Lower leg skin (tissue), 3 donors: ENCODE data around the gene SHROOM3.

Experiments
- POLR2A ChIP-seq, 2 donors: fragments of 450-650 bp; IDR thresholded peaks; one replicate each; pipeline ENCODE4 v1.6.1; 2016 to 2017; ENCODE audit warnings: antibody characterized with exemption in 2 of 2, mild to moderate bottlenecking in 1 of 2, moderate library complexity in 1 of 2
- TF ChIP-seq, protein P1 (sequence below), 3 donors: fragments of 450-650 bp; IDR thresholded peaks; one replicate each; pipeline ENCODE4 v1.5.1; 2016; ENCODE audit warnings: antibody characterized with exemption in 3 of 3, mild to moderate bottlenecking in 3 of 3, moderate library complexity in 2 of 3

DNA sequence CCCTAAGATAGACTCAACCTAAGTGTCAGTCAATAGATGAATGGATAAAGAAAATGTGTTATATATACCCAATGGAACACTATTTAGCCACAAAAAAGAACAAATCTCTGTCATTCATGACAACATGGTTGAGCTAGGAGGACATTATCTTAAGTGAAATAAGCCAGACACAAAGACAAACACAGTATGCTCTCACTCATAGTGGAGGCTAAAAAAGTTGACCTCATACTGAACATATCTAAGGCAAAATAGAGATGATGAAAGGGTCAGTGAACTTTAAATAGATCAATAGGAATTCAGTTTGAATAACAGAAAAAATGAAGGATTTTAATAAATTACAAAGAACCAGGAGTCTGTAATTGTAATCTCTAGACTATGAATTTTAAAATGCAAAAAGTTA is 356.4 kb downstream of the SHROOM3 start:
- TF ChIP-seq, protein P1, sequence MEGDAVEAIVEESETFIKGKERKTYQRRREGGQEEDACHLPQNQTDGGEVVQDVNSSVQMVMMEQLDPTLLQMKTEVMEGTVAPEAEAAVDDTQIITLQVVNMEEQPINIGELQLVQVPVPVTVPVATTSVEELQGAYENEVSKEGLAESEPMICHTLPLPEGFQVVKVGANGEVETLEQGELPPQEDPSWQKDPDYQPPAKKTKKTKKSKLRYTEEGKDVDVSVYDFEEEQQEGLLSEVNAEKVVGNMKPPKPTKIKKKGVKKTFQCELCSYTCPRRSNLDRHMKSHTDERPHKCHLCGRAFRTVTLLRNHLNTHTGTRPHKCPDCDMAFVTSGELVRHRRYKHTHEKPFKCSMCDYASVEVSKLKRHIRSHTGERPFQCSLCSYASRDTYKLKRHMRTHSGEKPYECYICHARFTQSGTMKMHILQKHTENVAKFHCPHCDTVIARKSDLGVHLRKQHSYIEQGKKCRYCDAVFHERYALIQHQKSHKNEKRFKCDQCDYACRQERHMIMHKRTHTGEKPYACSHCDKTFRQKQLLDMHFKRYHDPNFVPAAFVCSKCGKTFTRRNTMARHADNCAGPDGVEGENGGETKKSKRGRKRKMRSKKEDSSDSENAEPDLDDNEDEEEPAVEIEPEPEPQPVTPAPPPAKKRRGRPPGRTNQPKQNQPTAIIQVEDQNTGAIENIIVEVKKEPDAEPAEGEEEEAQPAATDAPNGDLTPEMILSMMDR (IDR thresholded peaks at IDR 0.05): no peak
- TF ChIP-seq POLR2A (IDR thresholded peaks at IDR 0.05): no peak
